GM06990 (cell line): ENCODE data around the gene FOXN3.

Source experiments
- DNase-seq: peaks from one replicate; pipeline ENCODE4 v3.0.0-alpha.2; 2011; ENCODE audit not compliant: insufficient read length; ENCODE audit errors: extremely low read depth
- H3K27me3 ChIP-seq: replicated peaks from 2 replicates; pipeline ENCODE4 v1.6.0; 2011; ENCODE audit warnings: low read length; ENCODE audit not compliant: control insufficient read depth, insufficient read depth
- H3K36me3 ChIP-seq: 2 replicates; pipeline ENCODE4 v1.5.1; 2011; ENCODE audit warnings: low read length; ENCODE audit not compliant: control insufficient read depth, insufficient read depth
- H3K4me3 ChIP-seq: replicated peaks from 2 replicates; pipeline ENCODE4 v1.5.1; 2011; ENCODE audit warnings: low read depth, mild to moderate bottlenecking, control low read depth, low read length
- TF ChIP-seq, protein P1 (sequence below): IDR thresholded peaks from 2 replicates; pipeline ENCODE4 v1.5.1; 2011; ENCODE audit warnings: low read length, control low read depth, mild to moderate bottlenecking, inconsistent platforms; ENCODE audit not compliant: insufficient read depth, poor library complexity, severe bottlenecking

The FOXN3 gene

DNA sequence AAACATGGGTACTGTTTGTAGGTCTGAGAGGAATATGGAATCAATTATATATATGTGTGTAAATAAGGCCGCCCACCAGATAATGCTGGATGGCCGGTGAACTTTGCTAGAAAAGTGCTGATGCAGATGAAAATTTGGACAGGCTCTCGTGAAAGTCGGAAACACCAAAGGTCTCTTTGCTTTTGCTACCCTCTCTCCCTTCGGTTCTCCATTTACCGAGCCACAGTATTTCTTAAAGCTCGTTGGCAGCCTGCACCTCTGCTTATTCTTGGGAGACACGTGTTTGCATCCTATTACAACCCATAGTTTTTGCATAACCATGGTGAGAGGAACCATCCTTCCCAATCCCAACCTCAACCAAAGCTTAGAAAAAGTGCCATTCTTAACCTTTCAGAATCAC lies 109.6 kb downstream of the FOXN3 start:
- H3K27me3 ChIP-seq, result no peaks in the 10 kb centered on the region
- no peak for DNase-seq

DNA sequence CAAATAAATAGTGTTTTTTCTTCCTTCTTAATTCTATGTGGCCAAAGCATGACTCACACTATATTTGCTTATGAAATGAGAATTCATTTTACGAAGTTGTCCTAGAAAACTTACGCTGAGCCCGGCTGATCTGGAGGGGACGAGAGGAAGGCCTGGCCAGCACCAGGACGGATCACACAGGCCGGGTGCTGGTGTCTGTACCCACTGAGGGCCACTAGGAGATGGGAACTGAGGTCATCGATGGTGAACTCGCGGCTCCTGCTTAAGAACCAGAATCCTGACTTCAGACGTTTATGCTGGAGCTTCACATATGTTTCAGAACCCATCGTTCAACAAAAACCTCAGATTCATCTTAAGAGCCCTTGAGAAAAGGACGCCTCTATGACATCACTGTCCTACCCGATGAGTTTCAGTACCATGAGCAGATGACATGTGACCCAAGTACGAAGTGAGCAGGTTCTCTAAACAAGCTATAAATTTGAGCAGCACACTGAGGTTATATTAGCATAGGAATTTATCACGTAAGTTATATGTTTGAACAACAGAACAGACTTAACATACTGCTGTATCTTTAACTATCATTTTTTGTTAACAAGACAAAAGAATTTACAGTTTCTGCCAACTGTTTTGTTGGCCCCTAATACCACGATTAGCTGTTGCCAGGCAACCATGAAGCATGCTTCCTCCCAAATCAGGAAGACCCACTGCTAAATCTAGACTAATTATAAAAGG lies 111.9 kb downstream of the FOXN3 start:
- DNase-seq, result peak; percentile 75
- TF ChIP-seq, protein P1, sequence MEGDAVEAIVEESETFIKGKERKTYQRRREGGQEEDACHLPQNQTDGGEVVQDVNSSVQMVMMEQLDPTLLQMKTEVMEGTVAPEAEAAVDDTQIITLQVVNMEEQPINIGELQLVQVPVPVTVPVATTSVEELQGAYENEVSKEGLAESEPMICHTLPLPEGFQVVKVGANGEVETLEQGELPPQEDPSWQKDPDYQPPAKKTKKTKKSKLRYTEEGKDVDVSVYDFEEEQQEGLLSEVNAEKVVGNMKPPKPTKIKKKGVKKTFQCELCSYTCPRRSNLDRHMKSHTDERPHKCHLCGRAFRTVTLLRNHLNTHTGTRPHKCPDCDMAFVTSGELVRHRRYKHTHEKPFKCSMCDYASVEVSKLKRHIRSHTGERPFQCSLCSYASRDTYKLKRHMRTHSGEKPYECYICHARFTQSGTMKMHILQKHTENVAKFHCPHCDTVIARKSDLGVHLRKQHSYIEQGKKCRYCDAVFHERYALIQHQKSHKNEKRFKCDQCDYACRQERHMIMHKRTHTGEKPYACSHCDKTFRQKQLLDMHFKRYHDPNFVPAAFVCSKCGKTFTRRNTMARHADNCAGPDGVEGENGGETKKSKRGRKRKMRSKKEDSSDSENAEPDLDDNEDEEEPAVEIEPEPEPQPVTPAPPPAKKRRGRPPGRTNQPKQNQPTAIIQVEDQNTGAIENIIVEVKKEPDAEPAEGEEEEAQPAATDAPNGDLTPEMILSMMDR, result peak; percentile 5
- Histone ChIP-seq H3K36me3 (no peaks in the 10 kb centered on the region), H3K27me3 (no peaks in the 10 kb centered on the region), H3K4me3 (peak overlapping the region; percentile 54)

More for the DNA sequence above, 109.6 kb downstream of the FOXN3 start:
- Histone ChIP-seq H3K36me3 (no peaks in the 10 kb centered on the region), H3K4me3 (no peak overlapping the region)
- TF ChIP-seq, protein P1, result no peak

DNA sequence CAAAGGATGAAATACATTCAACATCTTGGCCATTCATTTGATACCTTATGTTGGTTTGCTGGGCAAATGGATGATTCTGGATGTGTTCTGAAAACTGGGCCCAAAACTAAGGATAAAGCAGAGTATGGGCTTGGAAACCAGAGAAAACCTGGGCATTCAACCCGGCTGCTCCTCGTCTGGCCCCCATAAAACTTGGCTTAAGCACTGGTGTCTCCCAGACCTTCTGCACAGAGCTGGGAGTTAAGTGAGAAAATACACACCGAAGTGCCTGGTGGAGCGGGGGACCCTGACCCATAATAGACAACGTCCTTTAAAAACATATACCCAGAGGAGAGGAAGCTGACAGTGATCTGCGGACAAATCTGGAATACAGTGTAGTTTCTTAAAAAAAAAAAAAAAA lies 112.5 kb downstream of the FOXN3 start:
- Histone ChIP-seq H3K27me3 (no peaks in the 10 kb centered on the region), H3K36me3 (no peaks in the 10 kb centered on the region), H3K4me3 (peak overlapping the region; percentile 54)
- DNase-seq, result no peak
- TF ChIP-seq, protein P1, result no peak

DNA sequence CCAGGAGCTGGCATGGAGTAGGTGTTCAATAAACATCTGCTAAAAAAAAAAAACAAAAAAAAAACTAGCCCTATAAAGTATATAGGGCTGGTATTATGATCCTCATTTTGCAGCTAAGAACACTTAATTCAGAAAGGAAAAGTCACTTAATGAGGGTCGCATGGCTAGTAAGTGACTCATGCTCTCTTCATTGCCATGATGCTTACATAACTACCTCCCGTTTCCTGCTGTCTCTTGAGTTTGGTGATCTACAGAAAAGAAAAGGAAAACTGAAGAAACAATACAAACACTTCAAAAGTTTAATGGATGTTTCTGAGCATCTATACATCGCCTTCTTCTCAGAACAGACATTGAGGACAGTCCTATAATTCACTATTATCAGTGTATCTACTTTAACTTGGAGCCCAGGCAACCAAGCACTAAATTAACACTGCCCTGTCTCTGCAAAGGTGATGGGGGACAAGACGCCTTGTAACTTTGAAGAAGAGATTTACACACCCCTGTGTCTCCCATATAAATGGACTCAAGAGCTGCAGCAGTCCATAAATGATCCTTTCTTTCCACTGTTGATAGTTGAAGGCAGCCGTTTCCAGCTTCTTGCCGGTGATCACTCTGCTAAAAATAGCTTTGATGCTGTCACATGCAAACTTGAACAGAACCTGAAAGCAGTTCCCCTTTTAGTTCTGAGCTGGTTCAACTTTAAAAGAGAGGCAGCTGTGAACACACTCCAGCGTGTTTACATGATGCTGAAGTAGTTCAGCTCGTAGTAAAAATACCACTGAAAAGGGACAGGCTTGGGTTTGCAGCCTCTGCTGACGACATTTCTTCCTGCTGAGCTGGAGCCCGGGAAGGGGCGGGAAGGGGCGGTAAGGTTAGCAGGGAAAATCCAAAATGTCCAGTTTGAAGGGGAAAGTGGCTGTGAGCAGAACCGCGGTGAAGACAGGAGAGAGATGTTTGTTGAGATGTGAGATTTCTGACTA lies 113.3 kb downstream of the FOXN3 start:
- H3K4me3 ChIP-seq, result peak overlapping the region; percentile 54
- DNase-seq, result peak; percentile 78
- TF ChIP-seq, protein P1, result no peak
- H3K27me3 ChIP-seq, result no peaks in the 10 kb centered on the region
- H3K36me3 ChIP-seq, result peaks cover 2% of the 10 kb centered on the region; the same call in 1 of the 2 replicates

DNA sequence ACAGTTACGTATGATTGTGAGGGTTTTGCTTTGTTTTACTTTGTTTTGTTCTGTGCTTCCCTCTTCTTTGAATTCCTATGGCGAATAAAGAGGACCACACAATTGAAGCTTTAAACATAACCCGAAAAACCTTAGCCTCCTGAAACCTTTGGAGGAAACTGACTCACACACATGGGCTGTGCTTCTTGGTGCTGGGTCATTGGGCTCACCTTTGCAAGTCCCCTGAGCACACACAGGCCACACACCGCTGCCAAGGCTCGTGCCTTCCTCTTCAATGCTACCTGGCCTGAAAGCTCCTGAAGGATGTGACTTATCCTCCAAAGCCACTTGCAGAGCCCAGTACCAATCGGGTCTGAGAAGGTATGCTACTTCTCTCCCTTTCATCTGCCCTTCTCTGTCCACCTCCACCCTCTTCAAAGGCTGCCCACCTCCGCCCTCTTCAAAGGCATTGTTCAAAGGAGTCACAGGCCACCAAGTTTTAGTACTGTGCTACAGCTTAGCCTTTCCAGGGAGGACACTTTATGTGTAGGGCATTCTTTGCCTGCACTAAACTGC lies 114.6 kb downstream of the FOXN3 start:
- no peak overlapping the region for H3K4me3 ChIP-seq

More for the DNA sequence above, 114.6 kb downstream of the FOXN3 start:
- DNase-seq, result no peak
- H3K27me3 ChIP-seq, result no peaks in the 10 kb centered on the region
- H3K36me3 ChIP-seq, result peaks cover 2% of the 10 kb centered on the region; the same call in 1 of the 2 replicates
- TF ChIP-seq, protein P1, result no peak
